Measurements from ENCODE around the gene PGBD1. TPM values are rescaled to one million over a fixed set of nuclear protein-coding genes. Genes with fewer than 3 reads are reported as not detected.

Gene PGBD1
- total and polyA plus RNA-seq, 10 of the 15 experiments (the other 5 are each of a cell fraction or from before 2014, with no cell fraction given) = 1.9 to 4.9 (median 3.8) TPM

DNA sequence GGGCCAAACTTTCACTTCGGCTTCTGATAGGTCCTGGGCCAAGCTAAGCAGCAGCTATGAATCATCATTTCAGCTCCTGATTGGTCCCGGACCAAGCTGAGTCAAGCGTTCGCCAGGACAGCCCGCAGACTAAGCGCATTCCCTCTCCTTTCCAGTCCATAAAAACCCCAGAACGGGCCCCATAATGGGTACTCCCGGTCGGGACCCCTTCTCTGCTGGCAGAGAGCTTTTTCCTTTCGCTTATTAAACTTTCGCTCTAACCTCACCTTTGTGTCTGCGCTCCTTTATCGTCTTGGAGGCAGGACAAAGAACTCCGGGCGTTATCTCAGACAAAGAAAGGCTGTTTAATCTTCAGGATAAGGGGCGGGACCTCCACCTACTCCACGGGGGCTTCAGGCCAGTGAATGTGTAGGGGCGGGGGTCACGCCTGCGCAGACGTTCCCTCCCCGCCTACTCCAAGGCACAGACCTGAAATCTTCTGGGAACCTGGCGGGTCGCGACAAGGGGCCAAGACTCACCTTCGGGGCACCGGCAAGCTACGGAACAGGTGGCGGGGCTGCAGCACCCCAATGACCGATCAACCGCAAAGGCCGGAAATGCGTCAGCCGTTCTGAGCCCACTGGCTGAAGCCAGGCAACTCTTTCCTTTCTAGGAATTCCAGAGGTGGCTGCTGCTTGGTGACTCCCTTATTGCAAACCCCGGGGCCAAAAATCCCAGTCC, 54.4 kb downstream of the PGBD1 start, which contains the start of gene ZSCAN31:
ZSCAN31 (minus strand) TSS at position 585 of the 720 bp plus-strand sequence. CDS start 6,465 bp downstream, outside the sequence.
- DNase-seq (ENCODE audit: low read depth, low spot score) = peak; percentile 73
- ChIA-PET CTCF (interaction anchor here (0.6 to 4.6 kb wide), 8 partner anchors 11 to 439 kb away, joined by 3 to 50 read pairs (median 4); partner anchors contain the start of genes ZKSCAN8 and ZSCAN26), SMC1A (ENCODE audit: uncharacterized antibody, unreplicated experiment) (interaction anchor here (0.8 to 4.8 kb wide), 11 partner anchors 11 to 93 kb away, joined by 3 to 22 read pairs (median 4); partner anchors contain the start of genes PGBD1 and ZSCAN26), RAD21 (ENCODE audit: unreplicated experiment) (interaction anchor here (0.9 to 1.4 kb wide), 6 partner anchors 16 to 198 kb away, joined by 3 to 7 read pairs (median 4); partner anchors contain the start of genes ZKSCAN4 and ZSCAN26), POLR2A (interaction anchor here (0.6 to 2.4 kb wide), 9 partner anchors 10 to 197 kb away, joined by 3 to 8 read pairs (median 4); partner anchors contain the start of genes PGBD1, ZKSCAN3 and ZSCAN26)
- Histone ChIP-seq H3K36me3 (ENCODE audit: control insufficient read depth in 2 of 2, insufficient read depth in 2 of 2, low read length in 1 of 2) (no peaks in the 10 kb centered on the region), H3K27ac (ENCODE audit: control insufficient read depth, insufficient read depth) (peak within 1 kb of the TSS; percentile 97), H3K9ac (ENCODE audit: control insufficient read depth, insufficient read depth, low read length) (peak within 1 kb of the TSS; percentile 97), H3K4me1 (ENCODE audit: control insufficient read depth, insufficient read depth, low read length) (peaks cover 14% of the 10 kb centered on the region), H2AFZ (ENCODE audit: control insufficient read depth, low read depth, low read length) (peak within 1 kb of the TSS; percentile 93), H3K4me3 (peak within 1 kb of the TSS; percentile 72), H3K79me2 (ENCODE audit: control insufficient read depth, insufficient read depth, low read length) (no peaks in the 10 kb centered on the region), H4K20me1 (ENCODE audit: control insufficient read depth, insufficient read depth) (no peaks in the 10 kb centered on the region), H3K9me3 (replicated peaks; ENCODE audit: control insufficient read depth, insufficient read depth, low read length) (peaks cover 7% of the 10 kb centered on the region; the same call in 2 of the 3 replicates), H3K27me3 (replicated peaks in 1 of 2; ENCODE audit: control insufficient read depth in 2 of 2, insufficient read depth in 2 of 2, low read length in 1 of 2) (no peaks in the 10 kb centered on the region), H3K4me2 (ENCODE audit: control insufficient read depth, insufficient read depth) (peak within 1 kb of the TSS; percentile 93)
- no peak for FAIRE-seq
- intact Hi-C loops (cut with micrococcal nuclease; ENCODE audit: unreplicated experiment) (loop anchor here (1.0 to 5.0 kb wide), 2 partner anchors 68 to 197 kb away; partner anchors contain the start of gene ZSCAN26), in situ Hi-C loops (cut with MboI) (loop anchor here (25.0 kb wide), 1 partner anchor 1673 kb away; the partner anchor contains the start of gene ZNF322)
- TSS peak; percentile 90 for BruUV-seq (replicated peaks)
- 2% methylated on average over 35 of the region's 35 CpGs for WGBS (ENCODE audit: insufficient coverage, insufficient replicate concordance, low lambda C conversion rate, missing lambda C conversion rate)
- peak; percentile 96 for ATAC-seq
- TF ChIP-seq, protein P1, sequence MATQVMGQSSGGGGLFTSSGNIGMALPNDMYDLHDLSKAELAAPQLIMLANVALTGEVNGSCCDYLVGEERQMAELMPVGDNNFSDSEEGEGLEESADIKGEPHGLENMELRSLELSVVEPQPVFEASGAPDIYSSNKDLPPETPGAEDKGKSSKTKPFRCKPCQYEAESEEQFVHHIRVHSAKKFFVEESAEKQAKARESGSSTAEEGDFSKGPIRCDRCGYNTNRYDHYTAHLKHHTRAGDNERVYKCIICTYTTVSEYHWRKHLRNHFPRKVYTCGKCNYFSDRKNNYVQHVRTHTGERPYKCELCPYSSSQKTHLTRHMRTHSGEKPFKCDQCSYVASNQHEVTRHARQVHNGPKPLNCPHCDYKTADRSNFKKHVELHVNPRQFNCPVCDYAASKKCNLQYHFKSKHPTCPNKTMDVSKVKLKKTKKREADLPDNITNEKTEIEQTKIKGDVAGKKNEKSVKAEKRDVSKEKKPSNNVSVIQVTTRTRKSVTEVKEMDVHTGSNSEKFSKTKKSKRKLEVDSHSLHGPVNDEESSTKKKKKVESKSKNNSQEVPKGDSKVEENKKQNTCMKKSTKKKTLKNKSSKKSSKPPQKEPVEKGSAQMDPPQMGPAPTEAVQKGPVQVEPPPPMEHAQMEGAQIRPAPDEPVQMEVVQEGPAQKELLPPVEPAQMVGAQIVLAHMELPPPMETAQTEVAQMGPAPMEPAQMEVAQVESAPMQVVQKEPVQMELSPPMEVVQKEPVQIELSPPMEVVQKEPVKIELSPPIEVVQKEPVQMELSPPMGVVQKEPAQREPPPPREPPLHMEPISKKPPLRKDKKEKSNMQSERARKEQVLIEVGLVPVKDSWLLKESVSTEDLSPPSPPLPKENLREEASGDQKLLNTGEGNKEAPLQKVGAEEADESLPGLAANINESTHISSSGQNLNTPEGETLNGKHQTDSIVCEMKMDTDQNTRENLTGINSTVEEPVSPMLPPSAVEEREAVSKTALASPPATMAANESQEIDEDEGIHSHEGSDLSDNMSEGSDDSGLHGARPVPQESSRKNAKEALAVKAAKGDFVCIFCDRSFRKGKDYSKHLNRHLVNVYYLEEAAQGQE (IDR thresholded peaks at IDR 0.05; ENCODE audit: low read depth, low read length) = no peak
- TF ChIP-seq HDAC6 (IDR thresholded peaks at IDR 0.05; ENCODE audit: unreplicated experiment) (no peak), CBX5 (IDR thresholded peaks at IDR 0.05; ENCODE audit: low read depth) (no peak), BCL11A (IDR thresholded peaks at IDR 0.05; ENCODE audit: low read depth, low read length) (no peak), CBX3 (IDR thresholded peaks at IDR 0.05; ENCODE audit: borderline replicate concordance, low read depth) (no peak), EED (IDR thresholded peaks at IDR 0.05; ENCODE audit: low read depth) (peak; percentile 67), BCL3 (IDR thresholded peaks at IDR 0.05; ENCODE audit: borderline replicate concordance, insufficient read depth, low read depth, low read length, poor library complexity, severe bottlenecking) (no peak), TAF1 (IDR thresholded peaks at IDR 0.05; ENCODE audit: borderline replicate concordance, low read depth, low read length) (peak; percentile 42; the same call in 1 of the 2 replicates), LARP7 (IDR thresholded peaks at IDR 0.05) (peak; percentile 40; the same call in 1 of the 2 replicates), STAT1 (conservative IDR thresholded peaks at IDR 0.05) (no peak), MLLT1 (IDR thresholded peaks at IDR 0.05) (peak; percentile 19), SMAD5 (IDR thresholded peaks at IDR 0.05; ENCODE audit: low read depth) (peak; percentile 68), RAD21 (IDR thresholded peaks at IDR 0.05; ENCODE audit: insufficient read depth, low read depth, low read length) (no peak), IRF4 (IDR thresholded peaks at IDR 0.05; ENCODE audit: low read depth, low read length) (no peak), SPI1 (IDR thresholded peaks at IDR 0.05; ENCODE audit: borderline replicate concordance, insufficient read depth, low read depth, low read length) (no peak)
